HEK293 (cell line): Measurements from ENCODE around the gene DSTN.

Source experiments
- CTCF ChIA-PET: fragments of 350-600 bp; formaldehyde crosslinking; extraction: SDS; loops from one replicate; lab custom pipeline; 2021; ENCODE audit warnings: antibody characterized with exemption; lab: Yijun Ruan, JAX
- POLR2A ChIA-PET: fragments of 300-600 bp; formaldehyde crosslinking; extraction: SDS; loops from one replicate; lab custom pipeline; 2020; ENCODE audit warnings: antibody characterized with exemption, inconsistent platforms; lab: Yijun Ruan, JAX
- H3K27ac ChIP-seq: fragments of 200-500 bp; sonication (Bioruptor generic); 2 replicates; pipeline ENCODE4 v1.5.1; 2014; ENCODE audit warnings: low read depth, low read length, control low read depth, inconsistent platforms; ENCODE audit errors: extremely low read depth
- H3K36me3 ChIP-seq, 2 experiments: fragments of 200-500 bp in 1 of 2; sonication (Bioruptor generic) in 1 of 2; 1 replicate in 1 of 2; 2 replicates in 1 of 2; pipeline ENCODE4 v1.5.1; 2014 to 2017; ENCODE audit warnings: inconsistent platforms in 2 of 2, low read length in 2 of 2; ENCODE audit not compliant: control insufficient read depth in 2 of 2, insufficient read depth in 1 of 2
- H3K4me1 ChIP-seq: fragments of 200-500 bp; sonication (Bioruptor generic); 2 replicates; pipeline ENCODE4 v1.5.1; 2014; ENCODE audit warnings: mild to moderate bottlenecking, low read length, inconsistent platforms; ENCODE audit not compliant: control insufficient read depth, insufficient read depth
- H3K4me3 ChIP-seq: 2 replicates; pipeline ENCODE4 v1.5.1; 2011; ENCODE audit warnings: low read depth, mild to moderate bottlenecking, control low read depth, low read length, moderate library complexity
- H3K9me3 ChIP-seq: fragments of 200-500 bp; sonication (Bioruptor generic); 2 replicates; pipeline ENCODE4 v1.5.1; 2014; ENCODE audit warnings: low read depth, low read length, inconsistent platforms; ENCODE audit not compliant: control insufficient read depth, insufficient read depth
- HOXD13 ChIP-seq: sonication (generic); formaldehyde crosslinking; IDR thresholded peaks from 2 replicates; pipeline ENCODE4 v1.8.0; 2022; ENCODE audit warnings: missing genetic modification reagents, borderline replicate concordance
- SETDB1 ChIP-seq: IDR thresholded peaks from one replicate; pipeline ENCODE4 v1.6.1; 2017; ENCODE audit warnings: mild to moderate bottlenecking, low read length, moderate library complexity, mixed read lengths; ENCODE audit not compliant: insufficient read length
- SP7 ChIP-seq: fragments of 450-650 bp; formaldehyde crosslinking; IDR thresholded peaks from 2 replicates; pipeline ENCODE4 v1.5.1; 2016; ENCODE audit warnings: missing biosample characterization, missing genetic modification characterization
- ZBTB20 ChIP-seq: fragments of 450-650 bp; formaldehyde crosslinking; IDR thresholded peaks from 2 replicates; pipeline ENCODE4 v1.5.1; 2016; ENCODE audit warnings: missing biosample characterization, missing genetic modification characterization
- ZNF146 ChIP-seq: fragments of 450-650 bp; formaldehyde crosslinking; IDR thresholded peaks from 2 replicates; pipeline ENCODE4 v1.5.1; 2016; ENCODE audit warnings: missing biosample characterization, missing genetic modification characterization
- ZNF211 ChIP-seq: fragments of 450-650 bp; formaldehyde crosslinking; IDR thresholded peaks from 2 replicates; pipeline ENCODE4 v1.5.1; 2016; ENCODE audit warnings: low read depth, missing biosample characterization, missing genetic modification characterization
- ZNF23 ChIP-seq: fragments of 450-650 bp; formaldehyde crosslinking; IDR thresholded peaks from 2 replicates; pipeline ENCODE4 v1.5.1; 2016; ENCODE audit warnings: missing biosample characterization, missing genetic modification characterization, borderline replicate concordance
- ZNF266 ChIP-seq: fragments of 450-650 bp; formaldehyde crosslinking; IDR thresholded peaks from 2 replicates; pipeline ENCODE4 v1.5.1; 2016; ENCODE audit warnings: missing biosample characterization, missing genetic modification characterization, low read depth
- ZNF274 ChIP-seq, 2 experiments: fragments of 200-500 bp in 1 of 2; fragments of 450-650 bp in 1 of 2; sonication (Bioruptor generic) in 1 of 2; formaldehyde crosslinking in 1 of 2; IDR thresholded peaks; 2 replicates each; pipeline versions ENCODE4 v1.5.1 to v1.6.1; 2014 to 2016; ENCODE audit warnings: borderline replicate concordance in 1 of 2, inconsistent platforms in 1 of 2, low read length in 1 of 2, missing biosample characterization in 1 of 2, missing genetic modification characterization in 1 of 2
- ZNF350 ChIP-seq: fragments of 450-650 bp; formaldehyde crosslinking; IDR thresholded peaks from 2 replicates; pipeline ENCODE4 v1.5.0; 2017; ENCODE audit warnings: missing biosample characterization, mild to moderate bottlenecking, missing genetic modification characterization
- ZNF366 ChIP-seq: fragments of 450-650 bp; formaldehyde crosslinking; conservative IDR thresholded peaks from 2 replicates; pipeline ENCODE4 v1.5.1; 2016; ENCODE audit warnings: missing biosample characterization, missing genetic modification characterization
- ZNF394 ChIP-seq: fragments of 450-650 bp; formaldehyde crosslinking; IDR thresholded peaks from 2 replicates; pipeline ENCODE4 v1.5.1; 2016; ENCODE audit warnings: missing biosample characterization, missing genetic modification characterization, mild to moderate bottlenecking, moderate library complexity, borderline replicate concordance
- ZNF521 ChIP-seq: fragments of 450-650 bp; formaldehyde crosslinking; IDR thresholded peaks from 2 replicates; pipeline ENCODE4 v1.5.1; 2017; ENCODE audit warnings: missing biosample characterization, mild to moderate bottlenecking, missing genetic modification characterization
- ZNF530 ChIP-seq: fragments of 450-650 bp; formaldehyde crosslinking; IDR thresholded peaks from 2 replicates; pipeline ENCODE4 v1.5.1; 2016; ENCODE audit warnings: low read depth, missing biosample characterization, missing genetic modification characterization
- ZNF561 ChIP-seq: fragments of 450-650 bp; IDR thresholded peaks from 2 replicates; pipeline ENCODE4 v1.5.1; 2018; ENCODE audit warnings: missing biosample characterization, missing genetic modification characterization, borderline replicate concordance
- ZNF658 ChIP-seq: fragments of 450-650 bp; formaldehyde crosslinking; IDR thresholded peaks from 2 replicates; pipeline ENCODE4; 2016; ENCODE audit warnings: missing biosample characterization, missing genetic modification characterization
- ZNF660 ChIP-seq: fragments of 450-650 bp; IDR thresholded peaks from 2 replicates; pipeline ENCODE4 v1.5.1; 2018; ENCODE audit warnings: missing biosample characterization, mild to moderate bottlenecking, missing genetic modification characterization
- ZNF830 ChIP-seq: fragments of 450-650 bp; IDR thresholded peaks from 2 replicates; pipeline ENCODE4 v1.5.0; 2018; ENCODE audit warnings: missing biosample characterization, missing genetic modification characterization, low read depth, mild to moderate bottlenecking, moderate library complexity
- ZSCAN18 ChIP-seq: fragments of 450-650 bp; formaldehyde crosslinking; IDR thresholded peaks from 2 replicates; pipeline ENCODE4 v1.5.1; 2016; ENCODE audit warnings: missing biosample characterization, missing genetic modification characterization
- ZSCAN30 ChIP-seq: fragments of 450-650 bp; IDR thresholded peaks from 2 replicates; pipeline ENCODE4 v1.5.1; 2018; ENCODE audit warnings: missing biosample characterization, mild to moderate bottlenecking, missing genetic modification characterization, moderate library complexity
- TF ChIP-seq, protein P1 (sequence below): fragments of 450-650 bp; formaldehyde crosslinking; IDR thresholded peaks from 2 replicates; pipeline ENCODE4 v1.5.1; 2016; ENCODE audit warnings: missing biosample characterization, missing genetic modification characterization
- TF ChIP-seq, protein P2 (sequence below): fragments of 450-650 bp; formaldehyde crosslinking; IDR thresholded peaks from 2 replicates; pipeline ENCODE4 v1.5.1; 2016; ENCODE audit warnings: missing biosample characterization, missing genetic modification characterization
- TF ChIP-seq, protein P3 (sequence below): fragments of 450-650 bp; formaldehyde crosslinking; IDR thresholded peaks from 2 replicates; pipeline ENCODE4 v1.5.1; 2016; ENCODE audit warnings: missing biosample characterization, missing genetic modification characterization
- TF ChIP-seq, protein P4 (sequence below): fragments of 450-650 bp; formaldehyde crosslinking; IDR thresholded peaks from 2 replicates; pipeline ENCODE4 v1.5.1; 2016; ENCODE audit warnings: missing biosample characterization, missing genetic modification characterization

DSTN gene

DNA sequence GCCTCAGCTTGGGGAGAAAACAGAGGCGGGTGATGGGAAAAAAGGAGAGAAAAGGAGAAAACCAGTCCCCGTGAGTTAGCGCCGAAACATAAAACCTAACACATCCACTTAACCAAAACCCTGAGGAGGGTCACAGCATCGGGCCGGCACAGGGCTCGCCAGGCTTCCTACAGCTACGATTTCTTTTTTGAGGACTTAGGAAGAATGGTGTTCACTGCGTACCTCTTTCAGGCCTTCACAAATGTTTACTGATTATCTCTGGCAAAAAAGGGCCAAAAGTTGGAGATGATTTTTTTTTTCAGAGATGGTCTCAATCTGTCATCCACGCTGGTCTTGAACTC is 48.8 kb downstream of the DSTN start (continued):
- TF ChIP-seq ZSCAN18 (tag by site-specific recombination), result no peak
- no peak for TF ChIP-seq HOXD13
- TF ChIP-seq, protein P1, sequence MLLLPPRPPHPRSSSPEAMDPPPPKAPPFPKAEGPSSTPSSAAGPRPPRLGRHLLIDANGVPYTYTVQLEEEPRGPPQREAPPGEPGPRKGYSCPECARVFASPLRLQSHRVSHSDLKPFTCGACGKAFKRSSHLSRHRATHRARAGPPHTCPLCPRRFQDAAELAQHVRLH (tag by site-specific recombination), result no peak
- TF ChIP-seq, all 188 proteins: peak for 0

DNA sequence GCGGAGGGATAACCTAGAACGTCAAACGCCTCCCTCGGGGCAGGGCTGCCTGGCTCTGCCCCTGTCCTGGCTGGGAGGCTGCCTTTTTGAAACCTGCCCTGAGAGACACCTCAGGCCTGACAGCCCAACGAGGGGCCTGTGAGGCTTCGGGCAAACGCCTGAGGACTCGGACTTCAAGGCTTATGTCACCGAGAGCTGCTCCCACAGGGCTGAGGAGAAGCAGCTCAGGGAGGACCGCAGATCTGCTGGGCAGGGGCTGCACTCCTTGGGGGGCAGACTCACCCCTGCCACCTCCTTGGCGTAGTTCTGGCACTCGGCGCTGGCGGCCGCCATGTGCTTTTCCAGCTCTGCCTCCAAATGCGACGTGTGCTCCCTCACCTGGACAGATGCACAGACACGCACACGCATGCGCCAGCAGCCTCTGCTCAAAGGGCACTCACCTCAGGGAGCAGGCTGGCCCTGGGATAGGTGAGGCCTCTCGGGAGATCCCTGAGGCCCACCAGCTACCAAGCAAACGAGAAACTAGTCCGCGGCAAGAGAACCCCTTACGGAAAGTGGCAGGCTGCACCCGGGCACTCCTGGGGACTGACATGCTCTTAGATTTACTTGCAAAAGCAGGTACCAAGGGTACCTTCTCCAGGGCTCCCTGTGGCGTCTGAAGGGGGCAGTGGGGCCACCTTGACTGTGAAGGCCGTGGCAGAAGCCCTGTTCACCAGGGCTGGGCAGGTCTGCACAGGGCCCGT is 49.6 kb downstream of the DSTN start:
- ChIA-PET POLR2A (no interaction called here), CTCF (interaction anchor here (0.8 to 3.5 kb wide), 2 partner anchors 36 to 115 kb away, joined by 4 to 17 read pairs; no protein-coding TSS in a partner anchor)
- Histone ChIP-seq H3K9me3 (no peaks in the 10 kb centered on the region), H3K4me1 (no peaks in the 10 kb centered on the region), H3K27ac (no peak overlapping the region), H3K4me3 (no peak overlapping the region), H3K36me3 (peaks cover 3 to 88% of the 10 kb centered on the region in 2 experiments; a peak in 2 of 3 replicates)
- TF ChIP-seq ZNF274 (IDR thresholded peaks at IDR 0.05; ENCODE audit: low read length) (no peak), ZNF274 (tag by site-specific recombination; IDR thresholded peaks at IDR 0.05; ENCODE audit: borderline replicate concordance) (no peak), ZNF211 (tag by site-specific recombination) (no peak), ZNF658 (no peak), ZNF350 (tag by site-specific recombination) (no peak), ZSCAN30 (tag by site-specific recombination) (no peak), SETDB1 (no peak), ZNF146 (tag by site-specific recombination) (no peak), ZNF660 (tag by site-specific recombination) (no peak), ZNF530 (tag by site-specific recombination) (no peak), ZNF266 (tag by site-specific recombination) (no peak), ZNF561 (tag by site-specific recombination) (no peak), ZNF521 (tag by site-specific recombination) (no peak)

DNA sequence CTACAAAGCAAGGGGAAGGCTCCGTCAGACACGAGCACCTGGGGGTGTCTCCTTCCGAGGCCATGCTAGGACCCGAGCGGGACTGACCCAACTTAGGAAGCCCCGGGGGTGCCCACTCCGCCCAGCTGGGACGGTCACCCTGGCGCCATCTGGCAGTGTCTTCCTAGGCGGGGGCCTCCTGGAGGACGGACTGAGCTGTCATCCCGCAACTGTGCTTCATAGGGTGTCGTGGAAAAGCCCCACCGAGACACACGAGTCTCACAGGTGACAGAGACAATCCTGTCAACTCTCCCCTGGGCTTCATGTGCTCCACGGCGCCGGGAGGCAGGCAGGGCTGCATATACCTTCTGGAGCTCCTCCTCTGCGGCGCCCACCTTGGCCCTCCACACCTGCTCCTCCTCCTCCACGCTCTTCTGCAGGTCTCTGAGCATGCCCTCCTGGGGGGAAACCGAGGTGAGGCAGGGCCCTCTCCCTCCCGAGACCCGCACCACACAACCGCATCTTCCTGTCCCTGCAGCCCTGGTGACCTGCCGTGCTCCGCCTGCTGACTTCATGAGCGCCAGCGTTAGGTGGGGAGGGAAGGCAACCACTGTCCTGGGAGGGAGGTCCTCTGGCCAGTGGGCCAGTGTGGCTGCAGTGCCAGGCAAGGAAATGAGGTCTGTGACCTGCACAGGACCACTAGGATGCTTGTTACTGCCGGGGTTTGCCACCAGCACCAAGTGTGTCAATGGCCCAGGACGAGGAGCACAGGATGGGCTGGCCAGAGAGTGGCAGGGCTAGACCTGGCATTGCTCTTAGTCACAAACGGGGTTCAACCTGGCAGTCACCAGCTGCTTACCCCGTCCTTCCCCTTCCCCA is 50.7 kb downstream of the DSTN start:
- no peaks in the 10 kb centered on the region for H3K4me1 ChIP-seq
- H3K27ac ChIP-seq, result no peak overlapping the region
- H3K4me3 ChIP-seq, result no peak overlapping the region
- H3K36me3 ChIP-seq, result peaks cover 3 to 92% of the 10 kb centered on the region in 2 experiments; a peak in 2 of 3 replicates
- CTCF ChIA-PET, result interaction anchor here (0.5 to 1.8 kb wide), 2 partner anchors 10 to 151 kb away, joined by 3 to 5 read pairs; no protein-coding TSS in a partner anchor
- POLR2A ChIA-PET, result no interaction called here
- H3K9me3 ChIP-seq, result no peaks in the 10 kb centered on the region
- TF ChIP-seq, protein P2, sequence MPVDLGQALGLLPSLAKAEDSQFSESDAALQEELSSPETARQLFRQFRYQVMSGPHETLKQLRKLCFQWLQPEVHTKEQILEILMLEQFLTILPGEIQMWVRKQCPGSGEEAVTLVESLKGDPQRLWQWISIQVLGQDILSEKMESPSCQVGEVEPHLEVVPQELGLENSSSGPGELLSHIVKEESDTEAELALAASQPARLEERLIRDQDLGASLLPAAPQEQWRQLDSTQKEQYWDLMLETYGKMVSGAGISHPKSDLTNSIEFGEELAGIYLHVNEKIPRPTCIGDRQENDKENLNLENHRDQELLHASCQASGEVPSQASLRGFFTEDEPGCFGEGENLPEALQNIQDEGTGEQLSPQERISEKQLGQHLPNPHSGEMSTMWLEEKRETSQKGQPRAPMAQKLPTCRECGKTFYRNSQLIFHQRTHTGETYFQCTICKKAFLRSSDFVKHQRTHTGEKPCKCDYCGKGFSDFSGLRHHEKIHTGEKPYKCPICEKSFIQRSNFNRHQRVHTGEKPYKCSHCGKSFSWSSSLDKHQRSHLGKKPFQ, result no peak
- no peak for TF ChIP-seq ZBTB20
- no peak for TF ChIP-seq SP7 (tag by site-specific recombination)
- TF ChIP-seq ZNF23, result no peak
- no peak for TF ChIP-seq ZNF366 (tag by site-specific recombination)
- TF ChIP-seq, protein P3, sequence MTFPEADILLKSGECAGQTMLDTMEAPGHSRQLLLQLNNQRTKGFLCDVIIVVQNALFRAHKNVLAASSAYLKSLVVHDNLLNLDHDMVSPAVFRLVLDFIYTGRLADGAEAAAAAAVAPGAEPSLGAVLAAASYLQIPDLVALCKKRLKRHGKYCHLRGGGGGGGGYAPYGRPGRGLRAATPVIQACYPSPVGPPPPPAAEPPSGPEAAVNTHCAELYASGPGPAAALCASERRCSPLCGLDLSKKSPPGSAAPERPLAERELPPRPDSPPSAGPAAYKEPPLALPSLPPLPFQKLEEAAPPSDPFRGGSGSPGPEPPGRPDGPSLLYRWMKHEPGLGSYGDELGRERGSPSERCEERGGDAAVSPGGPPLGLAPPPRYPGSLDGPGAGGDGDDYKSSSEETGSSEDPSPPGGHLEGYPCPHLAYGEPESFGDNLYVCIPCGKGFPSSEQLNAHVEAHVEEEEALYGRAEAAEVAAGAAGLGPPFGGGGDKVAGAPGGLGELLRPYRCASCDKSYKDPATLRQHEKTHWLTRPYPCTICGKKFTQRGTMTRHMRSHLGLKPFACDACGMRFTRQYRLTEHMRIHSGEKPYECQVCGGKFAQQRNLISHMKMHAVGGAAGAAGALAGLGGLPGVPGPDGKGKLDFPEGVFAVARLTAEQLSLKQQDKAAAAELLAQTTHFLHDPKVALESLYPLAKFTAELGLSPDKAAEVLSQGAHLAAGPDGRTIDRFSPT, result no peak
- TF ChIP-seq ZNF830 (tag by site-specific recombination), result no peak
- TF ChIP-seq, protein P4, sequence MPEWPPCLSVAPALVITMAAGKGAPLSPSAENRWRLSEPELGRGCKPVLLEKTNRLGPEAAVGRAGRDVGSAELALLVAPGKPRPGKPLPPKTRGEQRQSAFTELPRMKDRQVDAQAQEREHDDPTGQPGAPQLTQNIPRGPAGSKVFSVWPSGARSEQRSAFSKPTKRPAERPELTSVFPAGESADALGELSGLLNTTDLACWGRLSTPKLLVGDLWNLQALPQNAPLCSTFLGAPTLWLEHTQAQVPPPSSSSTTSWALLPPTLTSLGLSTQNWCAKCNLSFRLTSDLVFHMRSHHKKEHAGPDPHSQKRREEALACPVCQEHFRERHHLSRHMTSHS, result no peak
- no peak for TF ChIP-seq ZNF394 (tag by site-specific recombination)
- no peak for TF ChIP-seq ZNF660 (tag by site-specific recombination)
